HG02678 (cell line): ENCODE results near the gene SERPINH1.
"Not testable (repeated sequence)": the region's sequence is repeated elsewhere in the genome, so short reads cannot be mapped to it uniquely, and the experiment has no call there.

Source experiments
- ATAC-seq: cut with Tn5 transposase; IDR thresholded peaks from one replicate; pipeline ENCODE4 v1.9.1; 2021; ENCODE audit warnings: mild to moderate bottlenecking, moderate library complexity; ENCODE audit not compliant: unreplicated experiment

SERPINH1 gene

DNA sequence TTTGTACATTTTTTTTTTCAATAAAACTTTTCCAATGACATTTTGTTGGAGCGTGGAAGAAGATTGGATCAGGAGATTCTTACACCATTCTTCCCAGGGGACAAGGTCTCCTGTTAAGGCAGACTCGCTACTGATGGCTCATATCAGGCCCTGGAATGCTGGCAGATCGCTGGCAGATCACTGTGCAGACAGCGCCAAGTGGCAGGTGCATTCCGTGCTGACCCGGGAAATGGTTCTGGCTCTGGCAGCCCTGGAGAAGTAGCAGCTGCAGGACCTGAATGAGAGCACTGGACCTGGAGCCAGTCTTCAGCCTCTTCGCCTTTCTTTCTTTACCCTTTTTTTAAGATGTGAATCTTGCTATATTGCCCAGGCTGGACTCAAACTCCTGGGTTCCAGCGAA, 10.7 kb downstream of the SERPINH1 start:
- ATAC-seq: no peak

DNA sequence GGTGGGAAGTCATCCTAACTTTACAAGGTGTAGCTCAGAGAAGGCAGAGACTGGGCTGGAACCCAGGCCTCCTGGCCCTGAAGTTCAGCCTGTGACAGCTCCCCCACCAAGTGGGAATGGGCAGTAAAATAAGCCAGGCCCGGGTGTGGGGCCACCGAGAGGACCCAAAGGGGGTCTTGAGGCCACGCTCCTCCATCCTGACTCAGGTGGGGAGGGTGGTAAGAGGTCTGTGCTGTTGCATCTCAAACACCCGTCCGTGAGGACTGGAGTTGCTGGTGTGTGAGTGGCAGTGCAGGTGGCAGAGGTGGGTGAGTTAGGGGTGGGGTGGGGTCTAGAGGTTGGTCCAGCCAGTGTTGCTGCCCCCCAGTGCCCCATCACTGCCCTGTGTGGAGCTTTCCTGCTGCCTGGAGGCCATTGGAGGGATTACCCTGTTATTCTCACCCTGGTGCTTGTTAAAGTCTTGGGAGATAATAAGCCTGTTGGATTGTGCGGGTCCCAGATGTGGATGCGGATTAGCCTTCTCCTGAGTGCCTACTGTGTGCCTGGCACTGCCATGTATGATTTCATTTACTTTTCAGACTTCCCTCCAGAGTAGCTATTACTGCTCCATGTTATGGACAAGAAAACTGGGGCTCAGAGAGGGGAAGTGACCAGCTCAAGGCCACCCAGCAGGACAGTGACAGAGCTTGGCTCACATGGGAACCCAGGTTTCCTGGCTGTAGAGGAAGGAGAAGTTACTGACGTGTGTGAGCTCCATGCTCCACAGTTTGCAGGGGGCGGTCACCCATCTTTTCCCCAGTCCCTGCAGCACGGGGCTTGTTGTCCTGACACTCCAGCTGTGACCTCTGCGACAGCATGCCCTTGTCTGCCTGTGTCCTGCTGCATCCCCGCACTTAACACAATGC, 12.9 kb downstream of the SERPINH1 start:
- ATAC-seq: no peak

GRCh38 chr11:75576017-75576416, 14.0 kb downstream of the SERPINH1 start:
- ATAC-seq: no peak

DNA sequence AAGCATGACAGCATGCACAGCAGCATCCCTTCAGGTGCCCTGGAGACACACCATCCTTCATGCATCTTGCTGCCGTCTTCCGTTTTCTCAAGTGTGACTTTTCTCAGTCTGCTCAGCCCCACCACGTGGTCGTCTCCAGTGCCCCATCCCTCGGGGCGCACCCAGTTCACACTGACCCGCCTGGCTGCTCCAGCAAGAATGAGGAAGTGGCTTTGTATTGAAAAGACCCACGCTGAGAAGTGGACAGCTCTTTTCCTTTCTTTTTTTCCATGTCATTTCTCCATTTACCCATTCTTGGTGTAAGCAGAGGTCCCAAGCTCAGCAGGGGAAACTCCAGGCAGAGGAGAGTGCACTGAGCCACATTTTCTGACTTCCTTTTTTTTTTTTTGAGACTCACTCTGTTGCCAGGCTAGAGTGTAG, 14.5 kb downstream of the SERPINH1 start:
- peak; percentile 43 for ATAC-seq

DNA sequence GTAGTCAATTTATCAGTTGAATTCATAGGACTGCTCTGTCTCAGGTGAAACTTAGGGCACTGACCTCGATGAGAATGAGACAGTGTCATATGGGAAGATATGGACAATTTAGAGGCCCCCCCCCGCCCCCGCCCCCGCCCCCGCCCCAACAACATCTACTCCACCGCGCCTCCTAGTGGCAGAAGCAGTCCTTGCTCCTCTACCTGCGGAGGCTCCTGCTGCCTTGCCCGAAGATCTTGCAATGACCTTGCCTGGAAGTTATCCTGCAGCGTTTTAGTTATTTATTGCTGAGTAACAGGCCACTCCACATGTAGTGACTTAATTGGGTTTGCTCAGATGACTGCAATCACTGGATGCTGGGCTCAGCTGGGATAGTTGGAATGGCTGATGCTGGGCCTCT, 15.2 kb downstream of the SERPINH1 start:
- ATAC-seq: no peak

DNA sequence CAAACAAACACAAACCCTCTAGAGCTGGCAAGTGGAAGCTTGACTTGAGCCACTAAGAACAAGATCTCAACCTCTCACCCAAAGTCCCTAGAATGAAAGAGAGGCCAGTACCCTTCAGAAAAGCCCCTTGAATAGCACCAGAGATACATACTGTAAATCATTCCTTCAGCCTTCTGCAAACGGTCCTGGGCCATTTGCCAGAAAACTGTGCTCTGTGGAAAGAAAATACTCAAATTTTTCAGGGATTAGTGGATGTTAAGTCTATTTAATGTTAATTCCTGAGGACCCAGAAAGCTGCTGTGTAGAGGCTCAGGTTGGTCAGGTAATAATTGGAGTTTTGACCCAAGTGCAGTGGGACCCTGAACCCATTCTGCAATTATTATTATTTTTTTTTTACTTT, 16.9 kb downstream of the SERPINH1 start:
- no peak for ATAC-seq

DNA sequence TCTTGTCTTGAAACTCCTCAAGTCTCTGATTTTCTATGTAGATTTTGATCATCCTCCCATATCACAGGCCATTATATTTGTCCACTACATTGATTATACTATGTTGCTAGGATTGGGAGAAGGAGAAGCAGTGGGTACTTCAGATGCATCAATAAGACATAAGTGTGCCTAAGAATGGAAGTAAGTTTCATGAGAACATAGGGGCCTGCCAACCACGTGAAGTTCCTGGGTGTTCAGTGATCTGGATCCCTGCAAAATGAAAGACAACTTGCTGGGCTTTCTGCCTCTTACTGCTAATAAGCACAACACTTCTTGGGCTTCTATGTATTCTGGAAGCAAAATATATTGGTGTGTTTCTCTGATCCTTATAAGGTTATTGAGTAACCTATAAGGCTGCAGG, 17.8 kb downstream of the SERPINH1 start:
- no peak for ATAC-seq

- no peak for ATAC-seq
Observed at GRCh38 chr11:75582506-75582894, 20.4 kb downstream of the SERPINH1 start.

DNA sequence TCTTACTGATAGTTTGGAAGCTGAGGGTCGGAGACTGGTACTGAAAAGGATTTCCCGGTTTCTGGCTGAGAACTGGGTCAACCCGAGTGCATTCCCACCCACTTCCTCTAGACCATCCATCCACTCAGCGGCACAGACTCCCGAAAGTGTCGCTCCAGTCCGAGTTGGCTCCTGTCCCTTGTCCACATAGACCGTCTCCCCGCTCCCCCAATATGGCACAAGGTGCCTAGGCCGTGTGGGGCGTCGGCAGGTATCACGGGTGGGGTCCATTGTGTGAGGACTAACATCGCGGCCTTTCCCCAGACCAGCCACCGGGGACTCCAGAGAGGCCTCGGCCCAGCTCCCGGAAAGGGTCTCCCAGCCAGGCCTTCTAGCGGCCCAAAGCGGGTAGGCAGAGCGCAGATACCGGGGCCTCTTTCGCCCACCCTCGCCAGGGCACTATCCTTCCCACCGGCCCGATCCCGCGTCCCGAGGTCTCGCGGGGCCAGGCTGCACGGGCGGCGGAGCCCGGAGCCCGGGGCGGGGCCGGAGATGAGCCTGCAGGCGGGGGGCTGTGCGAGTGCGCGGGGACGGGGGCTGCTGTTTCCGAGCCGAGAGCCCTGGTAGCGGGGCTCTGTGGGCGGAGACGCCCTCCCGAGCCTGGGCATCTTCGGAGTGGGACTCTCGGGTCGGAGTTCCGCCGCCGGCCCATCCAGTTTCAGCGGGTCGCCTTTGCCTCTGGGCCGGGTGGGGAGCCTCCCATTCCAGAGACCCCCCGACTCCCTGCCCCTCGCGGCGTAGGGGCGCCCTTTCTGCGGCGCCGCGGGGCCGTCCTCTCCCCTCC, 21.1 kb downstream of the SERPINH1 start:
- no peak for ATAC-seq

DNA sequence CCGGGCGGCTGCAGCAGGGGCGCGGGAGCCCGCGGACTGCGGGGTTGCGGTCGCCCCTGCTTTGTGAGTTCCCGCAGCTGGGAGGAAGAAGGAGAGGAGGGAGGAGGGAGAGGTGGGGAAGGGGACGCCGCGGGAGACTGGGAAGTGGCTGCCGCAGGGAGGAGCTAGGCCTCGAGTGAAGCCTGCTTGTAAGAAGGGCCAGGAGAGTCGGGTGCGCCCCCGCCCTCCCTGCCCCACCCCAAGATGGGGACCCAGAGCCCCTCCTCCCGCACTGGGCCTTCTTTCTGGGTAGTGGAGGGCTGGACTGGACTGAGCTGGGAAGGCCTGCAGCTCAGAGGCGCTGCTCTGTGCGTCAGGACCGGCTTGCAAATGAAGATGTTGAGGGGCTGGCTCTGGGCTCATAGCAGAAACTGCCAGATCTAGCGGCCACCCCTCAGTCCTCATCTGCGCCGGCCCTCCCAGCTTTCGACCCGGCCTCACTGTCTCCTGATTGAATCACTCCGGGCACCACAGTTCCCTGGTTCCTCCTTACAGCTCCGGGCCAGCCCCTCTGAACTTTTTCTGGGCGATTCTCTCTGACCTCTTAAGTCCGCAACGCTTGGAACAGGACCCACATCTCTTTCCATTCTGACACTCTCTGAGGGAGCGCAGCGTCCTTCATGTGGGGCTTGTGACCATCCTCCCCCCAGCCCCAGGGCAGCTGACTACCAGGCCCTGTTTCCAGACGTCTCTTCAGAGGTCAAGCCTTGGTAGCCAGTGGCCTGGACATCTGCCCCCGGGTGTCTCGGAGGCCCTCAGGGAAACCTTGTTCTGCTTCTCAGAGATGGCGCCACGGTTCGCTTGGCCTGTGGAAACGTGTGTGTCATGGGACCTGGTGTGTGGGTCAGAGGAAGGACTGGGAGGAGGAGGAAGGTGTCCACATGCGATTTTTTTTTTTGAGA, 21.9 kb downstream of the SERPINH1 start:
- no peak for ATAC-seq

- not testable (repeated sequence) for ATAC-seq
Observed at GRCh38 chr11:75584659-75585292, 22.7 kb downstream of the SERPINH1 start.

- no peak for ATAC-seq
Observed at GRCh38 chr11:75585293-75585670, 23.2 kb downstream of the SERPINH1 start.

GRCh38 chr11:75586395-75586794, 24.3 kb downstream of the SERPINH1 start:
- no peak for ATAC-seq

DNA sequence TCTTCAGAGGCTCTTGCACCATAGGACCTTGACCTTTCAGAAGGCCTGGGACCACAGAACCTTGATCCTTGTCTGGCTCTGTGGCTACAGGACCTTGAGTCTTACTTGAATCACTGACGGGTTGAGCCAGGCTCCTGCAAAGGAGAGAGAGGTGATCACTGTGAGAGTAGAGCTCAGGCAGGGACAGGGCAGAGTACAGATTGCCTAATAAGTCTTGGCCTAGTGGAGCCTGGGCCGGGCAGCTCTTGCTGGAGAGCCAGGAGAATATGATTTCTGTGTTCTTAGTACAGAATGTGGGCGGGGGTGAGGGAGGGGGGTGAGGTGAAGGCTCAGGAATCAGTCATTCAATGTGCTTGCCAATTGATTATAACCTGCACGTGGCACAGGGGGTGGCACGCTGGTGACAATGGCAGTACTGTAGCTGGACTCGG, 26.0 kb downstream of the SERPINH1 start:
- no peak for ATAC-seq

DNA sequence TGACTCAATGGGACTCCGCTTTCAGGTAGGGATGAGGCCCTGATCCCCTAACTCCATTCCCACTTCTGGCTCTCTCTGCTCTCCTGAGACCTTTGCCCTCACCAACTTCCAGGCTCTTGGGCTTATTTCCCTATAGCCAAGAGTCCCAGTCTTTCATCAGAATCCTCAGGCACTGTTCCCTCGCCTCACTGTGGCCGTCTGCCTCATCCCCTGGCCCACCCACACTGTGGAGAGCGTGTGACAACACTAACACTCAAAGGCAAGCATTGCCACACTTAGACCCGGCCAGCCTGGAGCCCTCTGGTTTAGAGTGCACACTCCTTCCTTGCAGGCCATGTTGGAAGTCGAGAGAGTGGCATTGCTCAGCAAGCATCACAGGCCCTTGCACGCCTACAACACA, 27.0 kb downstream of the SERPINH1 start:
- no peak for ATAC-seq

- no peak for ATAC-seq
Observed at GRCh38 chr11:75589933-75590332, 27.9 kb downstream of the SERPINH1 start.

GRCh38 chr11:75591371-75591770, 29.3 kb downstream of the SERPINH1 start:
- no peak for ATAC-seq

DNA sequence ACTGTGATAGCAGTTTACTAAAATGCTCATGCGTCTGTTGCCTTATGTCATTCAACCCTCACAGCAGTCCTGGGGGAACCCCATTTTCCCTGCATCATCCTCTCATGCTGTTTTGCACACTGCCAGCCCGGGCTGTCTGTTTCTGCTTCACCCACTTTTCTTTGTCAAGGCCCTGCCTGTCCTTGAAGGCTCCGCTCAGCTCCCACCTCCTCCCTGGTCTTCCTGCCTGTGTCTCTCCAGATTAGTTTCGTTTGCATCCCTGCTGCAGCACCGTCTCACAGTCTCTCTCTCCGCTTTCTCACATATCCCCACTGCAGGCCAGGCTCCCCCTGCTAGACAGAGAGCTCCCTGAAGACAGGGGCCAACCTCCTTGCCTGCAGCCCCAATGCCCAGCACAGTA, 29.9 kb downstream of the SERPINH1 start:
- ATAC-seq: no peak

DNA sequence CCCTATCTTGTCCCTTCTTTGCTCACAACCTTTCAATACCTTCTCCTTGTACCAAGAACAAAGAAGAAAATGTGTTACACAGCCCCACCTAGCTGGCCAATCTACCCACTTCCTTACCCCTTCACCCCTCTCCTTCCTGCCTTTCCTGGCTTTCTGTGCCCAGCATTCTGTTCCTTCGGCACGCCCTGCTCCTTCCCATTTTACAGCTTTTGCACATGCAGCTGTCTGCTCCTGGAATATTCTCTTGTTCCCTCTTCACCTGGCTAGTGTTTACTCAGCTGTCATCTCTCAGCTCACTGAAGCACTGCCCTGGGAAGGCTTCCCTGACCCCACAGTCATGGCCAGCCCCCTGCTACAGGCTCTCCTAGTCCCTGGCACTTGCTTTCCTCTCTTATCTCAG, 30.7 kb downstream of the SERPINH1 start:
- no peak for ATAC-seq

GRCh38 chr11:75593286-75593915, 31.3 kb downstream of the SERPINH1 start:
- ATAC-seq: no peak
